KMS-11 (cell line): Measurements from ENCODE around the gene NSF.

Experiments
- H2AFZ ChIP-seq: fragments of 200-600 bp; sonication (generic); 2 replicates; pipeline ENCODE4 v1.6.1; 2016; ENCODE audit warnings: antibody characterized with exemption, mixed run types, low read depth
- H3K27ac ChIP-seq: fragments of 200-600 bp; sonication (generic); 2 replicates; pipeline ENCODE4 v1.6.1; 2016; ENCODE audit warnings: mild to moderate bottlenecking, mixed run types
- H3K27me3 ChIP-seq: fragments of 200-600 bp; sonication (generic); 2 replicates; pipeline ENCODE4 v1.6.1; 2017; ENCODE audit warnings: mild to moderate bottlenecking, low read depth, mixed run types, moderate library complexity; ENCODE audit not compliant: insufficient read depth
- H3K36me3 ChIP-seq: fragments of 200-600 bp; sonication (generic); 2 replicates; pipeline ENCODE4 v1.6.1; 2017; ENCODE audit warnings: mild to moderate bottlenecking, mixed run types; ENCODE audit not compliant: insufficient read depth
- H3K4me1 ChIP-seq: fragments of 200-600 bp; sonication (generic); 2 replicates; pipeline ENCODE4 v1.6.1; 2016; ENCODE audit warnings: mild to moderate bottlenecking, low read depth, mixed run types; ENCODE audit not compliant: poor library complexity, severe bottlenecking
- H3K4me2 ChIP-seq: fragments of 200-600 bp; sonication (generic); 2 replicates; pipeline ENCODE4 v1.7.0; 2016; ENCODE audit warnings: mild to moderate bottlenecking, mixed run types
- H3K4me3 ChIP-seq: fragments of 200-600 bp; sonication (generic); IDR thresholded peaks from 2 replicates; pipeline ENCODE4 v1.6.1; 2017; ENCODE audit warnings: low read depth, low read length, mixed read lengths; ENCODE audit not compliant: insufficient read depth
- H3K79me2 ChIP-seq: fragments of 200-600 bp; sonication (generic); 2 replicates; pipeline ENCODE4 v1.6.1; 2016; ENCODE audit warnings: low read depth, mixed run types; ENCODE audit not compliant: insufficient read depth
- H3K9ac ChIP-seq: fragments of 200-600 bp; sonication (generic); 2 replicates; pipeline ENCODE4 v1.6.1; 2016; ENCODE audit warnings: mild to moderate bottlenecking, mixed run types
- H4K20me1 ChIP-seq: fragments of 200-600 bp; sonication (generic); 2 replicates; pipeline ENCODE4 v1.6.1; 2016; ENCODE audit warnings: mild to moderate bottlenecking, mixed run types; ENCODE audit not compliant: insufficient read depth
- TF ChIP-seq, protein P1 (sequence below): fragments of 200-600 bp; sonication (generic); conservative IDR thresholded peaks from 2 replicates; pipeline ENCODE4 v1.6.1; 2017; ENCODE audit warnings: low read depth, mild to moderate bottlenecking, antibody characterized with exemption, low read length, moderate library complexity, mixed read lengths

The NSF gene

DNA sequence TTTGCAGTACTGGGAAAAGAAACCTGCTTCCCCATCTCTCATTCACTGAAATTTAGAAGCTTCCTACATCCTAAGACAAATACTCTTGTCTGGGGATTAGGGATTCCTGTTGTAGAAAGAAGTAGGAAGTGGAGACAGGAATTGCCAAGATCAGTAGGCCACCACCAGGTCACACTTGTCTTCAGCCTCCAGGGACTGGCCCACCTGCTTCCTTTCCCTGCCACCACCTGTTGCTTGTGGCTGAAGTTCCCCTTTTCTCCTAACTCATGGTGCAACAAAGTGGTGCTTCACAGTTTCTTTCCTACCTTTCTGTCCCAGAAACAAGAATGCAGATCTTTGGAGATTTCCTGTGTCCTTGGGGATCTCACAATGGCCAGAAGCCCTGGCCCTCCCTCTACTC lies 145.6 kb downstream of the NSF start:
- TF ChIP-seq, protein P1, sequence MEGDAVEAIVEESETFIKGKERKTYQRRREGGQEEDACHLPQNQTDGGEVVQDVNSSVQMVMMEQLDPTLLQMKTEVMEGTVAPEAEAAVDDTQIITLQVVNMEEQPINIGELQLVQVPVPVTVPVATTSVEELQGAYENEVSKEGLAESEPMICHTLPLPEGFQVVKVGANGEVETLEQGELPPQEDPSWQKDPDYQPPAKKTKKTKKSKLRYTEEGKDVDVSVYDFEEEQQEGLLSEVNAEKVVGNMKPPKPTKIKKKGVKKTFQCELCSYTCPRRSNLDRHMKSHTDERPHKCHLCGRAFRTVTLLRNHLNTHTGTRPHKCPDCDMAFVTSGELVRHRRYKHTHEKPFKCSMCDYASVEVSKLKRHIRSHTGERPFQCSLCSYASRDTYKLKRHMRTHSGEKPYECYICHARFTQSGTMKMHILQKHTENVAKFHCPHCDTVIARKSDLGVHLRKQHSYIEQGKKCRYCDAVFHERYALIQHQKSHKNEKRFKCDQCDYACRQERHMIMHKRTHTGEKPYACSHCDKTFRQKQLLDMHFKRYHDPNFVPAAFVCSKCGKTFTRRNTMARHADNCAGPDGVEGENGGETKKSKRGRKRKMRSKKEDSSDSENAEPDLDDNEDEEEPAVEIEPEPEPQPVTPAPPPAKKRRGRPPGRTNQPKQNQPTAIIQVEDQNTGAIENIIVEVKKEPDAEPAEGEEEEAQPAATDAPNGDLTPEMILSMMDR: no peak
- H2AFZ ChIP-seq: no peak overlapping the region
- H3K9ac ChIP-seq: no peak overlapping the region
- H3K4me1 ChIP-seq: no peaks in the 10 kb centered on the region
- no peak overlapping the region for H3K4me3 ChIP-seq
- no peaks in the 10 kb centered on the region for H3K27me3 ChIP-seq
- no peak overlapping the region for H3K27ac ChIP-seq
- no peak overlapping the region for H3K4me2 ChIP-seq
- H4K20me1 ChIP-seq: no peaks in the 10 kb centered on the region
- H3K79me2 ChIP-seq: no peaks in the 10 kb centered on the region
- no peaks in the 10 kb centered on the region for H3K36me3 ChIP-seq

DNA sequence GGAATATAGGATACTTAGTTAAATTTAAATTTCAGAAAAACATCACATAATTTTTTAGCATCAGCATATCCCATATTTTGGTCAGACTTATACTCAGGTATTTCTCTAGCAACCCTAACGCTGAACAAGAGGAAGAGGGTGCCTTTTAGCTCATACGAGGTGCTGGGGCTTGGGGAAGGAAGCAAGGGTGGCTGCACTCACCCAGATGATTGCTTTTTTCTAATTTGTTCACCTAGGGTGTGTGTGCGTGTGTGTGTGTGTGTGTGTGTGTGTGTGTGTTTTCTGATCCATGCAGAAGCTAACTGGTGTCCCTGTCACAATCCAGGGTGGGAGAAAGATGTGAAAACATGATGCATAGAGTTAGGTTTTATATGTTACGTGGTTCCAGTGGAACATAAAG lies 146.9 kb downstream of the NSF start:
- H3K36me3 ChIP-seq: no peaks in the 10 kb centered on the region
- H3K4me3 ChIP-seq: no peak overlapping the region
- no peaks in the 10 kb centered on the region for H4K20me1 ChIP-seq
- H2AFZ ChIP-seq: no peak overlapping the region
- H3K4me1 ChIP-seq: no peaks in the 10 kb centered on the region
- no peak overlapping the region for H3K4me2 ChIP-seq
- no peak overlapping the region for H3K27ac ChIP-seq
- no peaks in the 10 kb centered on the region for H3K27me3 ChIP-seq
- H3K79me2 ChIP-seq: no peaks in the 10 kb centered on the region
- TF ChIP-seq, protein P1: no peak
- H3K9ac ChIP-seq: no peak overlapping the region

DNA sequence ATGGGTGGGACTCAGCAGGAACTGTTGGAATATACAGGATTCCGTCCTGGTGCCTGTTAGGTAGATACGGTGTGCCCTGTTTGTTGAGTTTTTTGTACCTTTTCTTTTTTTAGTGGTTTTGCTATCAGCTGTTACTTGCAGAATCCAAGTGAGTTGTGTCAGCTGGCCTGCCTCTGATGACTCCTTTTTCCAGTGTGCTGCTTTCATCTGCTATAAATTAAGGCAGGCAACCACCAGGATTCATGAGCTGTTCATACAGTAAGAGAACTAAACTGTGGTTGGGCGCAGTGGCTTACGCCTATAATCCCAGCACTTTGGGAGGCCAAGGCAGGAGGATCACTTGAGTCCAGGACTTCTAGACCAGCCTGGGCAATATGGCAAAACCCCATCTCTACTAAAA lies 148.1 kb downstream of the NSF start:
- Histone ChIP-seq H3K4me2 (no peak overlapping the region), H3K27me3 (no peaks in the 10 kb centered on the region), H3K79me2 (no peaks in the 10 kb centered on the region), H3K27ac (no peak overlapping the region), H4K20me1 (no peaks in the 10 kb centered on the region), H3K9ac (no peak overlapping the region), H3K36me3 (no peaks in the 10 kb centered on the region), H2AFZ (no peak overlapping the region), H3K4me3 (no peak overlapping the region), H3K4me1 (no peaks in the 10 kb centered on the region)
- TF ChIP-seq, protein P1: no peak

DNA sequence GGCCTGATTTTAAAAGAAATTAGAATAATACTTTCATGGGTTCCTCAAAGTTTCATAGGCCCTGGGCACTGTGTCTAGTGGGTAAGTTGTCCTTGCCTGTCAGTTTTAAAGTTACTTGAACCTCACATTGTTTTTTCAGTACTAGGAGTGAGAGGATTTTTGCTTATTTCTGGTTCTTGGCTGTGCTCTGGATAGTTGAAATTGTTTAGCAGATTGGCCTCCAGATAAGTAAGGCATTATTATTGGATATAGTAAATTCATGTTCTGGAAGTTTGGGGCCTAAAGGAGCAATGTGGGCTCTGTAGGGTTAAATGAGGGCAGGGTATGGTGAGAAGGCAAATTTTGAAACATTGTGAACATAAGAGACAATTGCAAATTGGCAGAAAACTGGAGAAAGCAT lies 149.5 kb downstream of the NSF start:
- no peak overlapping the region for H3K27ac ChIP-seq
- no peaks in the 10 kb centered on the region for H3K27me3 ChIP-seq
- no peak overlapping the region for H3K4me2 ChIP-seq
- H3K36me3 ChIP-seq: no peaks in the 10 kb centered on the region
- no peaks in the 10 kb centered on the region for H4K20me1 ChIP-seq
- no peak overlapping the region for H2AFZ ChIP-seq
- no peaks in the 10 kb centered on the region for H3K4me1 ChIP-seq
- TF ChIP-seq, protein P1: no peak
- H3K4me3 ChIP-seq: no peak overlapping the region
- no peak overlapping the region for H3K9ac ChIP-seq
- H3K79me2 ChIP-seq: no peaks in the 10 kb centered on the region
